Activated CD4-positive, alpha-beta T cell treated with anti-CD3 and anti-CD28 coated beads, Interleukin-2, amount 50 U/mL, for 1 hour (primary cell): ENCODE results near the gene HBA1.
"Not testable (repeated sequence)": the region's sequence is repeated elsewhere in the genome, so short reads cannot be mapped to it uniquely, and the experiment has no call there.

Source experiments
- DNase-seq: peaks from one replicate; pipeline ENCODE4 v3.0.0-alpha.2; 2020

Gene HBA1

DNA sequence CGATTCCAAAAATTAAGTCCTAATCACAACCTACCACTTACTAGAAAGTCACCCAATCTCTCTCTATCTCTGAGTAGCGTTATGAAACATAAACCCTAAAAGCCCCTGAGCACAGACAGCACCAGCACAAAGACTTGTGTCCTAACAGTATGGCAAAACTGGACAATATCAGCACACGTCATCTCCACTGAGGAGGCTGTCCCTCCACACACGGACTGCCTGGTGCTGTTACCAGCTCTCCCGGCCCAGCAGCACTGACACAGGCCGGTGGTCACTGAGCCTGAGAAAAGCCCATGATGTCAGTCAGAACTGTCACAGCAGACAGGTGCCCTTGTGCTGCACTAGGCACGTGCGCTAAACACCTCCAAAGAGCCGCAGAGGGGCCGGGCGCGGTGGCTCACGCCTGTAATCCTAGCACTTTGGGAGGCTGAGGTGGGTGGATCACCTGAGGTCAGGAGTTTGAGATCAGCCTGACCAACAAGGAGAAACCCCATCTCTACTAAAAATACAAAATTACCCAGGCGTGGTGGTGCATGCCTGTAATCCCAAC, 35.2 kb downstream of the HBA1 start:
- DNase-seq, result not testable (repeated sequence)

DNA sequence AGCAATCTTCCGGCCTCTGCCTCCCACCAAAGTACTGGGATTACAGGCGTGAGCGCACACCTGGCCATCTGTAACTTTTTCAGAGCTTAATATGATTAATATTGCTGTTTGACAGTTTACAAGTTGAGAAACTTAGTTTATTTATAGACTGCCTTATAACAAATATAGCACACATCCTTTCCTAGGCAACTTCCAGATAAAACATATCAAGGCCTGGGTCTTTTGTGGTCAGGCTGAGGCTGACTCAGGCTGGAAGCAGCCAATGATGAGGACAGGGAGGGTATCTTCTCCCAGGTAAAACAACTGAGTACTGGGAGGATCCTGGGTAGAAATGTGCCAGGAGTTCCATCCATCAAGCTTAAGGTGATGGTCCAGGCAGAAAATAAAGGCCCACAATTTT, 36.5 kb downstream of the HBA1 start:
- no peak for DNase-seq

DNA sequence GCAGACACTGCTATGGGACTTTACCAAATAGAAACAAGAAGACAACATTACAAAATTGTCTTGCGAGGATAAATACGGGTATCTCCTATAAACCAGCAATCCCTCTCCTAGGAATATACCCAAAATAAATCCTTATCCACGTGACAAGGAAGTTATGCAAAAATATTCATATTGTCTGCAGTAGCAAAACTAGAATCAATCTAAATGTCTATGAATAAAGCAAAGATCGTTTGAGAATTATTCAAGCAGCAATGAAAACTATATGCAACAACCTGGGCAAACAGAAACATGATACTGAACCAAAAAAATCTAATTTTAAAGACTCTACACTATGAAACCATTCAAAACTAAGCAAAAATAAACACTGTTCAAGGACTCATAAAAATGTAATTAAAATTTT, 43.5 kb downstream of the HBA1 start:
- no peak for DNase-seq
